ENCODE measurements around the gene SCN4A. TPM values are rescaled to one million over a fixed set of nuclear protein-coding genes. Genes with fewer than 3 reads are reported as not detected.

The SCN4A gene
- total RNA-seq, 1 donor from 2014 or later = 0.10 TPM

DNA sequence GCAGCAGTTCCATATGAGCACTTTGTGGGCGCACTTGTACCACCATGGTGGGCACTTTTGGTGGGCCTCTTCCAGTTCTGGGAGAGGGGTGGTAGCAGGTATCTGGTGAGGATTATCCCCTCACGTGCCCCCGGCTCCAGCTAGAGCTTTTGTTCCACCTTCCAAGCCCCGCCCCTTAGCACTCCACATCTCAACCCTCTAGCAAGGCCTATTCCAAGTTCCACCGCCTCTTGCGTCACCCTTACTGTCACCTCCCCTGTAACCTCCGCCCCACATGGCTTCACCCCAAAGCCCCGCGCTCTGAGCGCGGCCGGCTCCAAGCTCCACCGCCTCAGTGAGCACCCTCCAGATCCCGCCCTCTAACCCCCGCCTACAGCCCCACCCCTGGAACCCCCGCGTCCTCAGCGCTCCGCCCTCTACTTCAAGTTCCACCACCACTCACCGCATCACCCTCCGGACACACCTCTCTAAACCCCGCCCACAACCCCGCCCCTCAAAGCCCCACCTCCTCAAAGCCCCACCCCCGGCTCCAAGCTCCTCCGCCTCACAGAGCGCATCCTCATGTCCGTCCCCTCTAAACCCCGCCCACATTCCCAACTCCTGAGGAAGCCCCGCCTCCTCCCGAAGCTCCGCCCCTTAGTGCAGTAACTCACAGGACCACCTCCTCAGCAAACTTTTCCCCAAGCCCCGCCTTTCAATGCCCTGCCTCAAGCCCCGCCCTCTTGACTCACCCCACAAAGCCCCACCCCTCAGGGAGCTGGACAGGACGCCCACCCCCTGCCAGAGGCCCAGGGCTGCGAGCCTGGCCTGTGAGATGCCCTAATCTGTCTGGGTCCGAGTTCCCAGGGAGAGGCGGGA lies 11.1 kb downstream of the SCN4A start:
- H3K4me3 Mint-ChIP-seq (ENCODE audit: low read depth) = peak overlapping the region; percentile 11
- peaks cover 42% of the 10 kb centered on the region for H3K27me3 Mint-ChIP-seq
- TF ChIP-seq, protein P1, sequence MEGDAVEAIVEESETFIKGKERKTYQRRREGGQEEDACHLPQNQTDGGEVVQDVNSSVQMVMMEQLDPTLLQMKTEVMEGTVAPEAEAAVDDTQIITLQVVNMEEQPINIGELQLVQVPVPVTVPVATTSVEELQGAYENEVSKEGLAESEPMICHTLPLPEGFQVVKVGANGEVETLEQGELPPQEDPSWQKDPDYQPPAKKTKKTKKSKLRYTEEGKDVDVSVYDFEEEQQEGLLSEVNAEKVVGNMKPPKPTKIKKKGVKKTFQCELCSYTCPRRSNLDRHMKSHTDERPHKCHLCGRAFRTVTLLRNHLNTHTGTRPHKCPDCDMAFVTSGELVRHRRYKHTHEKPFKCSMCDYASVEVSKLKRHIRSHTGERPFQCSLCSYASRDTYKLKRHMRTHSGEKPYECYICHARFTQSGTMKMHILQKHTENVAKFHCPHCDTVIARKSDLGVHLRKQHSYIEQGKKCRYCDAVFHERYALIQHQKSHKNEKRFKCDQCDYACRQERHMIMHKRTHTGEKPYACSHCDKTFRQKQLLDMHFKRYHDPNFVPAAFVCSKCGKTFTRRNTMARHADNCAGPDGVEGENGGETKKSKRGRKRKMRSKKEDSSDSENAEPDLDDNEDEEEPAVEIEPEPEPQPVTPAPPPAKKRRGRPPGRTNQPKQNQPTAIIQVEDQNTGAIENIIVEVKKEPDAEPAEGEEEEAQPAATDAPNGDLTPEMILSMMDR (IDR thresholded peaks at IDR 0.05; ENCODE audit: unreplicated experiment) = no peak
- H3K27ac Mint-ChIP-seq = no peak overlapping the region
- H3K36me3 Mint-ChIP-seq (ENCODE audit: insufficient read depth) = no peaks in the 10 kb centered on the region
- peak; percentile 41 for DNase-seq (ENCODE audit: low spot score, unreplicated experiment)
- H3K4me1 Mint-ChIP-seq (ENCODE audit: low read depth) = peaks cover 3% of the 10 kb centered on the region
- no peaks in the 10 kb centered on the region for H3K9me3 Mint-ChIP-seq (ENCODE audit: low read depth)

DNA sequence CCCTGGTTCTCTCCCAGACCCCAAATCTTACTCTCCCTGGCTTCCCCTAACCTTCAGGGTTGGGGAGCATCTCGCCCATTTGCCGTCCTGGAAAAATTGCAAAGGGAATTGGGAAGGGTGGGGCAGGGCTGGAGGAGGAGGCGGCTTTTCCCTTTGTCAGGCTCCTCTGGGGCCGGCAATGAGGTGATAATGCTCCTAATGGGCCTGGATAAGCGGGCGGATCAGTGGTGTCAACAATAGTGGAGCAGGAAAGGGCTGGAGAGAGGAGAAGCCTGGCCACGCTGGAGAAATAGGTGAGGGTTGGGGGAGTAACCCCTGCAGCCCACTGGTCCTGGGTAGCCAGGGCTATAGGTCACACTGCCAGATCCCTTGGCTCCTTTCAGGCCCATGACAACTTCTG lies 12.3 kb downstream of the SCN4A start:
- Mint-ChIP-seq H3K27me3 (peaks cover 44% of the 10 kb centered on the region), H3K36me3 (ENCODE audit: insufficient read depth) (no peaks in the 10 kb centered on the region), H3K4me1 (ENCODE audit: low read depth) (peaks cover 3% of the 10 kb centered on the region), H3K9me3 (ENCODE audit: low read depth) (no peaks in the 10 kb centered on the region), H3K27ac (no peak overlapping the region), H3K4me3 (ENCODE audit: low read depth) (no peak overlapping the region)
- TF ChIP-seq, protein P1 (IDR thresholded peaks at IDR 0.05; ENCODE audit: unreplicated experiment) = no peak
- DNase-seq (ENCODE audit: low spot score, unreplicated experiment) = no peak

DNA sequence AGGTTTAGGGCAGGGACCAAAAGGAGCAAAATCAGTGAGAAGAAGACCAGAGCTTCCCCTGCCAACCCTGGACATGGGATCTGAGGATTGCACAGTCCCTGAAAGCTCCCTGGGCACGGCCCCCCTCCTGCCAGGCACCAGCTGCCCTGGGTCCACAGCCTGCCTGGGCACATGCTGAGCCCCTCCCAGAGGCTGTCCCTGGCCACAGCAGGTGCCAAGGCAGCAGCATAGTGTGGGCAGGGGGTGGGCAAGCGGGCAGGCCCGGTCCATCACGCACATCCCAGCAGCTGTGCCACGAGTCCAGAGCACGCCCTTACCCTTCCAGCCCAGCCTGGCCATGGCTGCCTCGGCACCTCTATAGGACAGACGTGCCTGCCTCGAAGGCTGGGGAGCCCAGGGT lies 12.7 kb downstream of the SCN4A start:
- Mint-ChIP-seq H3K27ac (no peak overlapping the region), H3K4me3 (ENCODE audit: low read depth) (no peak overlapping the region)

DNA sequence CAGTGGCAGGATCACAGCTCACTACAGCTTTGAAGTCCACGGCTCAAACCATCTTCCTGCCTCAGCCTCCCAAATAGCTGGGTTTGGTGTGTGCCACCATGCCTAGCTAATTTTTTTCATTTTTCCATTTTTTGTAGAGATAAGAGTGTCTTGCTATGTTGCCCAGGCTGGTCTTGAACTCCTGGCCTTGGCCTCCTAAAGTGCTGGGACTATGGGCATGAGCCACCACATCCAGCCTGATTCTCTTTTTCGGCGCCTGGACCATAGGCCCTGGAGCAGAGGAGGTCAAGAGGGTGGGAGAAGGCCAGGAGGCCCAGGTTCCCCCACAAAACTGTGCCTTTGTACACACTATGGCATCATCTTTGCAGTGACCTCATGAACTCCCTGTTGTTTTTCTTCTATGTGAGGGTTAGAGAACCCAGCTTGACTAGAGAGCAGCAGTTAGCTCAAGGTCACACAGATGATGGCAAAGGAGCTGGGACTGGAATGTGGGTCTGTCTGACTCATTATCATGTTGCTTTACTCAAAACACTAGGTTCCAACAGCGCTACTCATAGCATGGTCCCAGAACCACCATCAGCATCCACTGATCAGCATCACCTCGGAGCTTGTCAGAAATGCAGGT lies 16.3 kb downstream of the SCN4A start:
- H3K27ac Mint-ChIP-seq = no peak overlapping the region
- no peaks in the 10 kb centered on the region for H3K9me3 Mint-ChIP-seq (ENCODE audit: low read depth)
- peaks cover 35% of the 10 kb centered on the region for H3K27me3 Mint-ChIP-seq
- H3K36me3 Mint-ChIP-seq (ENCODE audit: insufficient read depth) = no peaks in the 10 kb centered on the region
- TF ChIP-seq, protein P1 (IDR thresholded peaks at IDR 0.05; ENCODE audit: unreplicated experiment) = no peak
- no peak overlapping the region for H3K4me3 Mint-ChIP-seq (ENCODE audit: low read depth)
- no peak for DNase-seq (ENCODE audit: low spot score, unreplicated experiment)
- peaks cover 1% of the 10 kb centered on the region for H3K4me1 Mint-ChIP-seq (ENCODE audit: low read depth)

More for the DNA sequence above, 12.7 kb downstream of the SCN4A start:
- Mint-ChIP-seq H3K36me3 (ENCODE audit: insufficient read depth) (no peaks in the 10 kb centered on the region), H3K4me1 (ENCODE audit: low read depth) (peaks cover 3% of the 10 kb centered on the region), H3K9me3 (ENCODE audit: low read depth) (no peaks in the 10 kb centered on the region), H3K27me3 (peaks cover 44% of the 10 kb centered on the region)
- TF ChIP-seq, protein P1 (IDR thresholded peaks at IDR 0.05; ENCODE audit: unreplicated experiment) = no peak
- no peak for DNase-seq (ENCODE audit: low spot score, unreplicated experiment)

DNA sequence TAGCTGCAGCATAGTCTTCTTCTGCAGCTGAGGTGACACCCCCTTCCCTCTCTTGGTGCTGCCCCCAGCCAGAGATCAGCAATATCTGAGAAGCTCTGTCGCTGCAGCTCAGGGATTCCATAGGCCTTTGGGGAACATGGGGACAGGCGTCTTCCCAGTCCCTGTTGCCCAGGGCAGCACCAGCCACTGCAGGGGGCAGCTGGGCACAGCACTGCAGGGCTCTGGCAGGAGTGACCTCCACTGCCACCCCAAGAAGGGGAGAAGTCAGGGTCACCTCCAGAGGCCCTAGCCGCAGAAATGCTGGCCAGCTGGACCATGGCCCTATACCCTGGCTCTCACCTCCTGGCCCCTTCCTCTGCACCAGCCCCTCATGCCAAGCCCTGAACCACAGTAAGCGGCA lies 16.9 kb downstream of the SCN4A start:
- Mint-ChIP-seq H3K36me3 (ENCODE audit: insufficient read depth) (no peaks in the 10 kb centered on the region), H3K4me1 (ENCODE audit: low read depth) (peaks cover 1% of the 10 kb centered on the region), H3K27ac (no peak overlapping the region), H3K9me3 (ENCODE audit: low read depth) (no peaks in the 10 kb centered on the region), H3K27me3 (peaks cover 32% of the 10 kb centered on the region), H3K4me3 (ENCODE audit: low read depth) (no peak overlapping the region)
- no peak for DNase-seq (ENCODE audit: low spot score, unreplicated experiment)
- TF ChIP-seq, protein P1 (IDR thresholded peaks at IDR 0.05; ENCODE audit: unreplicated experiment) = no peak
